ENCODE measurements around the gene VIPR2.

Gene VIPR2

DNA sequence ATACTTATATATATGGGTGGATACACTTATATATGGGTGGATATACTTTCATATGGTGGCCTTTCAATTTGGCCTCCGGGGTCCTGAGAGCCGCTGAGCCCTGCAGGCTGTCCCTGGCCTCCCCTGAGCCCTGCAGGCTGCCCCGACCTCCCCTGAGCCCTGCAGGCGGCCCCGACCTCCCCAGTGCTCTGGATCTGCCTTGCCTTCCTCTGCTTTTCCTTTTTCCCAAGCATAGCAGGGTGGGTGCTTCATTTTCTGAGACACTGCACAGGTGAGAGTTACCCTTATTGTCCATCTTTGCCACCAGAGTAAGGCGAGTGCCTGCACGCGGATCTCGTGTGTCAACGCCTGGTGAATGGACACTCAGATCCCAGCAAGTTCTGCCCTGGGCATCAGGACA lies 106.6 kb downstream of the VIPR2 start (continued):
- TF ChIP-seq, protein P1, sequence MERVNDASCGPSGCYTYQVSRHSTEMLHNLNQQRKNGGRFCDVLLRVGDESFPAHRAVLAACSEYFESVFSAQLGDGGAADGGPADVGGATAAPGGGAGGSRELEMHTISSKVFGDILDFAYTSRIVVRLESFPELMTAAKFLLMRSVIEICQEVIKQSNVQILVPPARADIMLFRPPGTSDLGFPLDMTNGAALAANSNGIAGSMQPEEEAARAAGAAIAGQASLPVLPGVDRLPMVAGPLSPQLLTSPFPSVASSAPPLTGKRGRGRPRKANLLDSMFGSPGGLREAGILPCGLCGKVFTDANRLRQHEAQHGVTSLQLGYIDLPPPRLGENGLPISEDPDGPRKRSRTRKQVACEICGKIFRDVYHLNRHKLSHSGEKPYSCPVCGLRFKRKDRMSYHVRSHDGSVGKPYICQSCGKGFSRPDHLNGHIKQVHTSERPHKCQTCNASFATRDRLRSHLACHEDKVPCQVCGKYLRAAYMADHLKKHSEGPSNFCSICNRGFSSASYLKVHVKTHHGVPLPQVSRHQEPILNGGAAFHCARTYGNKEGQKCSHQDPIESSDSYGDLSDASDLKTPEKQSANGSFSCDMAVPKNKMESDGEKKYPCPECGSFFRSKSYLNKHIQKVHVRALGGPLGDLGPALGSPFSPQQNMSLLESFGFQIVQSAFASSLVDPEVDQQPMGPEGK (CRISPR knock-in tag; IDR thresholded peaks at IDR 0.05; ENCODE audit: borderline replicate concordance): no peak
- TF ChIP-seq ZFP3 (CRISPR knock-in tag; IDR thresholded peaks at IDR 0.05) (no peak), BACH2 (CRISPR knock-in tag; IDR thresholded peaks at IDR 0.05; ENCODE audit: borderline replicate concordance) (no peak)

DNA sequence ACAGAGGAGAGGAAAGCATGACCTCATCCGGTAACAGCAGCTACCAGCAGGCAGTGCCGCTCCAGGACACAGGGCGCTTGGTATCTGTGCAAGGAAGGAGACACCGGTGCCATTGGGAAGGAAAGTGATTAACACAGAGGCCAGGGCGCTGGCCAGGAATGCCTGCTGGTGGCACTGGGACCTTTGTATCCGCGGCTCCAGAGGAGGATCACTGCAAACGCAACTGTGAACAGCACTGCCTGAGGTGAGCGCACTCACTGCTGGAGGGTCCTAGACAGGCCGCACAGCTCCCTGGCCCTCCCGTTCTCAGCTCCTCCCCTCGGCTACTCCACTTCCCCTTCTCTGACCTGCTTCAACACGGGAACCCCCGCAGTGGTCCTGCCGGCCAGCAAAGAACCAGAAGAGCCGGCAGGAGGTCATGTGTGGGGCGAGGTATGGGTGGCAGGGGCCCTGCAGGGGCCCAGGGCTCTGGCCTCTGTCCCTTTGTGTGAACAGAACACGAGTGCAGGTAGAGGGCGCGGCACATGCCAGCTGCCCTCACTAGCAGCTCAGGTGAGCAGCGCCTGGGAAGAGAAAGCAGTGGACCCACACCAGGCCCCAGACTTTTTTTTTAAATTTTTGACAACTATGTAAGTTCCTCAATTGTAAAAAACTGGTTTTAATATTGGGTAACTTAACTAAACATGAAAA lies 107.6 kb downstream of the VIPR2 start:
- ATAC-seq: no peak
- TF ChIP-seq BACH2 (CRISPR knock-in tag; IDR thresholded peaks at IDR 0.05; ENCODE audit: borderline replicate concordance): no peak
- TF ChIP-seq, protein P2, sequence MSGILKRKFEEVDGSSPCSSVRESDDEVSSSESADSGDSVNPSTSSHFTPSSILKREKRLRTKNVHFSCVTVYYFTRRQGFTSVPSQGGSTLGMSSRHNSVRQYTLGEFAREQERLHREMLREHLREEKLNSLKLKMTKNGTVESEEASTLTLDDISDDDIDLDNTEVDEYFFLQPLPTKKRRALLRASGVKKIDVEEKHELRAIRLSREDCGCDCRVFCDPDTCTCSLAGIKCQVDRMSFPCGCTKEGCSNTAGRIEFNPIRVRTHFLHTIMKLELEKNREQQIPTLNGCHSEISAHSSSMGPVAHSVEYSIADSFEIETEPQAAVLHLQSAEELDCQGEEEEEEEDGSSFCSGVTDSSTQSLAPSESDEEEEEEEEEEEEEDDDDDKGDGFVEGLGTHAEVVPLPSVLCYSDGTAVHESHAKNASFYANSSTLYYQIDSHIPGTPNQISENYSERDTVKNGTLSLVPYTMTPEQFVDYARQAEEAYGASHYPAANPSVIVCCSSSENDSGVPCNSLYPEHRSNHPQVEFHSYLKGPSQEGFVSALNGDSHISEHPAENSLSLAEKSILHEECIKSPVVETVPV (CRISPR knock-in tag; IDR thresholded peaks at IDR 0.05): no peak
- TF ChIP-seq SNAI2 (CRISPR knock-in tag; IDR thresholded peaks at IDR 0.05): no peak
- TF ChIP-seq, protein P1 (CRISPR knock-in tag; IDR thresholded peaks at IDR 0.05; ENCODE audit: borderline replicate concordance): no peak
- TF ChIP-seq CSDC2 (CRISPR knock-in tag; IDR thresholded peaks at IDR 0.05): no peak

DNA sequence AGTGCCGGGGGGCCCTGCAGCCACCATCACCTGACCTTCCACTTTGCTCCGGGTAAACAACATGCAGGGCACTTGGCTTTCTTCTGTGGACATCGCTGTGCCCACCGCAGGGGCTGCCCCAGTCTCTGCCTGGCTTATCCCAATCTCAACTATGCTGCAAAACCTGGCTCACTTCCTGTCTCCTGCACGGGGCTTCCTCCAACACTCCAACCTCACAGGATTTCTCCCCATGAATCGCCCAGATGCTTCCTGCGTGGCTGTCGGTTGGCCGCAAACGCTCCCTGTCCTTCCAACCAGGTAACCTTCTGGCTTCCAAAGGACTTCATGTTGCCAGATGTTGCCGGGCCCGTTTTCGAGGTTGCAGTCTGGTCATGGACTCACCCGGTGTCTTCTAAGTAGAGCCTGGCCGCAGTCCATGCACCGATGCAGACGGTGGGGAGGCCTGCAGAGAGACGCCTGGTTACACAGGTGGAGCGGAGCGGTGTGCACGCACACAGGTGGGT lies 109.0 kb downstream of the VIPR2 start:
- no peak for ATAC-seq
- TF ChIP-seq, protein P2 (CRISPR knock-in tag; IDR thresholded peaks at IDR 0.05): no peak
- TF ChIP-seq ZC3H10 (CRISPR knock-in tag; IDR thresholded peaks at IDR 0.05) (no peak), ESRRG (CRISPR knock-in tag; IDR thresholded peaks at IDR 0.05) (no peak), ARNTL (CRISPR knock-in tag; IDR thresholded peaks at IDR 0.05; ENCODE audit: borderline replicate concordance, low read depth) (no peak), ISL1 (CRISPR knock-in tag; IDR thresholded peaks at IDR 0.05) (no peak)

DNA sequence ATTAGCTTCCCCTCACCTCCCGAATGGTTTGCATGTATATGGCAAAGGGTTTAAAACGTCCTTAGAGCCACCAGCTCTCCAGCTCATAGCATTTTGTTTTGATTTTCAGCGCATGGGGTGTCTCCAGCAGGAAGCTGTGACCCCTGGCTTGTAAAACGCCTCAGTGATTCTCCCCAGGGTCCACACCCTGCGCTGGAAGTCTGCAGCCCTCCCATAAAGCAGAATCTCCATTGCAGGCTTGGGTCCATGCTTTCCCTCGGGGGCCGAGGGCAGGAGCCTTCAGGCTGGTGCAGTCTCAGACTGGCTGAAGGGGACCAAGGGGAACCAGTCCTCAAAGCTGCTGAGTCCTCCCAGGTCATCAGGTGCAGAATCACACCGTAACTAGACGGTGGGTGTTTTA lies 109.7 kb downstream of the VIPR2 start:
- ATAC-seq: no peak
- TF ChIP-seq ZFP30 (CRISPR knock-in tag; IDR thresholded peaks at IDR 0.05) (no peak), TOX (CRISPR knock-in tag; IDR thresholded peaks at IDR 0.05; ENCODE audit: borderline replicate concordance) (no peak), SNAI2 (CRISPR knock-in tag; IDR thresholded peaks at IDR 0.05) (no peak)
- TF ChIP-seq, protein P2 (CRISPR knock-in tag; IDR thresholded peaks at IDR 0.05): no peak

DNA sequence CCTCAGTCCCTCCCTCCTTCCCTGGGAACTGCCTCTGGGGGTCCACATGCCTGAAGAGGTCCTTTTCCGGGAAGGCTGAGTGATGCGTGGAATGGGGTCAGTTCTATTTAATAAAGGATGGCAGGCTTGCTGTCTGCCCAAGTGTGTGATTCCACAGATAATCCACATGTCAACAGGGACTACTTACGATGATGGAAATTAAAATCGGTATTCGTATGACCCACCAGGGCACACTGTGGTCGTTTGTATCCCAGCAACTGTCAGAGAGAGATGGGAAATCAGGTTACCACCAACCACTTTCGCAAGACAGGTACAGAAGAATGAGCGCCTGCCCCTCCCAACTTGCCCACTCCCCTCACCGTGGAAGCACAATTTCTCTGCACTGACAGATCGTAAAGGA lies 110.3 kb downstream of the VIPR2 start:
- ATAC-seq: no peak
- TF ChIP-seq BACH2 (CRISPR knock-in tag; IDR thresholded peaks at IDR 0.05; ENCODE audit: borderline replicate concordance): no peak
- TF ChIP-seq OSR1 (CRISPR knock-in tag; IDR thresholded peaks at IDR 0.05): no peak
- TF ChIP-seq, protein P3, sequence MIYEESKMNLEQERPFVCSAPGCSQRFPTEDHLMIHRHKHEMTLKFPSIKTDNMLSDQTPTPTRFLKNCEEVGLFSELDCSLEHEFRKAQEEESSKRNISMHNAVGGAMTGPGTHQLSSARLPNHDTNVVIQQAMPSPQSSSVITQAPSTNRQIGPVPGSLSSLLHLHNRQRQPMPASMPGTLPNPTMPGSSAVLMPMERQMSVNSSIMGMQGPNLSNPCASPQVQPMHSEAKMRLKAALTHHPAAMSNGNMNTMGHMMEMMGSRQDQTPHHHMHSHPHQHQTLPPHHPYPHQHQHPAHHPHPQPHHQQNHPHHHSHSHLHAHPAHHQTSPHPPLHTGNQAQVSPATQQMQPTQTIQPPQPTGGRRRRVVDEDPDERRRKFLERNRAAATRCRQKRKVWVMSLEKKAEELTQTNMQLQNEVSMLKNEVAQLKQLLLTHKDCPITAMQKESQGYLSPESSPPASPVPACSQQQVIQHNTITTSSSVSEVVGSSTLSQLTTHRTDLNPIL (CRISPR knock-in tag; IDR thresholded peaks at IDR 0.05; ENCODE audit: low read depth): no peak
- TF ChIP-seq RARB (CRISPR knock-in tag; IDR thresholded peaks at IDR 0.05): no peak
- TF ChIP-seq, protein P4, sequence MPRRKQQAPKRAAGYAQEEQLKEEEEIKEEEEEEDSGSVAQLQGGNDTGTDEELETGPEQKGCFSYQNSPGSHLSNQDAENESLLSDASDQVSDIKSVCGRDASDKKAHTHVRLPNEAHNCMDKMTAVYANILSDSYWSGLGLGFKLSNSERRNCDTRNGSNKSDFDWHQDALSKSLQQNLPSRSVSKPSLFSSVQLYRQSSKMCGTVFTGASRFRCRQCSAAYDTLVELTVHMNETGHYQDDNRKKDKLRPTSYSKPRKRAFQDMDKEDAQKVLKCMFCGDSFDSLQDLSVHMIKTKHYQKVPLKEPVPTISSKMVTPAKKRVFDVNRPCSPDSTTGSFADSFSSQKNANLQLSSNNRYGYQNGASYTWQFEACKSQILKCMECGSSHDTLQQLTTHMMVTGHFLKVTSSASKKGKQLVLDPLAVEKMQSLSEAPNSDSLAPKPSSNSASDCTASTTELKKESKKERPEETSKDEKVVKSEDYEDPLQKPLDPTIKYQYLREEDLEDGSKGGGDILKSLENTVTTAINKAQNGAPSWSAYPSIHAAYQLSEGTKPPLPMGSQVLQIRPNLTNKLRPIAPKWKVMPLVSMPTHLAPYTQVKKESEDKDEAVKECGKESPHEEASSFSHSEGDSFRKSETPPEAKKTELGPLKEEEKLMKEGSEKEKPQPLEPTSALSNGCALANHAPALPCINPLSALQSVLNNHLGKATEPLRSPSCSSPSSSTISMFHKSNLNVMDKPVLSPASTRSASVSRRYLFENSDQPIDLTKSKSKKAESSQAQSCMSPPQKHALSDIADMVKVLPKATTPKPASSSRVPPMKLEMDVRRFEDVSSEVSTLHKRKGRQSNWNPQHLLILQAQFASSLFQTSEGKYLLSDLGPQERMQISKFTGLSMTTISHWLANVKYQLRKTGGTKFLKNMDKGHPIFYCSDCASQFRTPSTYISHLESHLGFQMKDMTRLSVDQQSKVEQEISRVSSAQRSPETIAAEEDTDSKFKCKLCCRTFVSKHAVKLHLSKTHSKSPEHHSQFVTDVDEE (CRISPR knock-in tag; IDR thresholded peaks at IDR 0.05): no peak
